RPMI8226 (cell line): ENCODE data around the gene KLHL33.

Experiments
- DNase-seq: peaks from one replicate; pipeline ENCODE4 v3.0.0-alpha.2; 2015

Gene KLHL33, protein sequence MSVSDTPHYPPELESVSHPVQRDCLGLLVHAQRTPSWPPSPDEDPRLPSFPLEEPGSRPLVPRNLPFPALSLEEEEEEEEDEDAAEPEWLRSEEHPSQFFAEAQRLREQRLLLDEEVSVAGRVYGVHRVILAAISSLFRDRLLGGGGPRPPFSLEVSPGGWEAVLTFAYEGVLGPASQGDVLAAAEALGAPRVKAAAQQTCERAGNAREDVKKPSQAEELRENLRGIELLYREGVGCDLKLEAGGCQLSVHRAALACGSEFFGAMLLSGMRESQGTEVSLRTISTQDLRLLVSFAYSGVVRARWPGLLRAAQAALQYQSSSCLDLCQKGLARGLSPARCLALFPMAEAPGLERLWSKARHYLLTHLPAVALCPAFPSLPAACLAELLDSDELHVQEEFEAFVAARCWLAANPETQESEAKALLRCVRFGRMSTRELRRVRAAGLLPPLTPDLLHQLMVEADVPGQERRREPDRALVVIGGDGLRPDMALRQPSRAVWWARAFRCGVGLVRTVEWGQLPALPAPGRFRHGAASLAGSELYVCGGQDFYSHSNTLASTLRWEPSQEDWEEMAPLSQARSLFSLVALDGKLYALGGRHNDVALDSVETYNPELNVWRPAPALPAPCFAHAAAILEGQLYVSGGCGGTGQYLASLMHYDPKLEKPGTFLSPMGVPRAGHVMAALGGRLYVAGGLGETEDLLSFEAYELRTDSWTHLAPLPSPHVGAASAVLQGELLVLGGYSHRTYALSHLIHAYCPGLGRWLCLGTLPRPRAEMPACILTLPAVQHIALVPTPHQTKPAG

DNA sequence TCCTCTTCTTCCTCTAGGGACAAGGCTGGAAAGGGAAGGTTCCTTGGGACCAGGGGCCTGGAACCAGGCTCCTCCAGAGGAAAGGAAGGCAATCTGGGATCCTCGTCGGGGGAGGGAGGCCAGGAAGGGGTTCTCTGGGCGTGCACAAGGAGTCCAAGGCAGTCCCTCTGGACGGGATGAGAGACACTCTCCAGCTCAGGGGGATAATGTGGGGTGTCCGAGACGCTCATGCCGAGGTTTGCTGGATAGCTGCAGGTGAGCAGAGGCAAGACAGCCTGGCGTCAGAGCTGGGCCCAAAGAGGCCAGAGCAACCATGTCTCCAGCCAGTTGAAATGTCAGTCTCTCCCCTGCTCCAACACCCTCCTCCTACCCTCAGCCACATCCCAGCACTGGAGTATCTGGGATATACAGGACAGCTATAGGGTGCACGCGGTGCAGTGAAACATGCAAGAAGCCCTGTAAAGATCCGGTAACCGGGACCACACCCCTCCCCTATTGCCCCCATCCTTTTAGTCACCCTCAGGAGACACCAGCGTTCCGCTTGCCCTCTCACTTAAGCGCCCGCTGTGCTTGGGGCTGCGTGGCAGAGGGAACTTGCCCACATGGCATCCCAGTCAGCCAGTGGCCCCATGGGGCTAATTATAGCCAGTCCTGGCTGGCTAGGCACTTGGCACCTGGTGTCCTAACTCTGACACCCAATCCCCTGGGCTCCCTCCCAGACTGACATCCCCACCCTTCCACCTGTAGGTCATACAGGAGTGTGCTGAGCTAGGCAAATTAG, at the start of gene KLHL33:
TSS of gene KLHL33 (minus strand) at position 585 of the 781 bp plus-strand sequence. CDS start at position 230, 355 bp downstream.
- DNase-seq, result no peak

- DNase-seq, result no peak
Measured at GRCh38 chr14:20482382-20482781, 46.4 kb upstream of the KLHL33 start.

DNA sequence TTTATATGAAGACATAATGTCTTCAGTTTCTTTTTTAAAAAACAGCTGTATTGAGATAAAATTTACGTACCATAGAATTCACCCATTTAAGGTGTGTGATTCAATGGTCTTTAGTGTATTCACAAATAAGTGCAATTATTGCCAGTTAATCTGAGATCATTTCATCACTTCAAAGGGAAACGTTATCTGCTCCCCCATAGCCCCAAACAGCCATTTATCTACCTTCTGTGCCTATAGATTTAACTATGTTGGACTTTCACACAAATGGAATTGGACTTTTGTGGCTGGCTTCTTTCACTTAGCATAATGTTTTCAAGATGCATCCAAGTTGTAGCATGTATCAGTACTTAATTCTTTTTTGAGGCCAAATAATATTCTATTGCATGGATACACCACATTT, 42.9 kb upstream of the KLHL33 start:
- no peak for DNase-seq

- peak; percentile 45 for DNase-seq
Measured at GRCh38 chr14:20477211-20477876, 41.4 kb upstream of the KLHL33 start.

DNA sequence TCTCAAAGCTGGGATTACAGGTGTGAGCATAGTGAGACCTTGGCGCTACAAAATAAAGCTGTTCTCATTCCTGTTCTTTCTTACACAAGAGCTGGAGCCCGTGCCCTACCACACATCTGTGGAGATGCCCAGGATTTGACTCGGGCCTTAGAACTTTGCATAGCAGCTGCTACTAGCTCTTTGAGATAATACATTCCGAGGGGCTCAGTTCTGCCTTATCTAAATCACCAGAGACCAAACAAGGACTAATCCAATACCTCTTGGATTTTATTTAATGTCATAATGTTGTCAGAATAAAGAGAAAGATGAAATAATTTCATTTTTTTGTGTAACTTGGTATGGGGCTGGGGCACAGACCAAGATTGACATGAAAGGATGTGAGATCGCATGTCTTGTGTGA, 40.8 kb upstream of the KLHL33 start:
- no peak for DNase-seq

GRCh38 chr14:20472536-20473169, 36.7 kb upstream of the KLHL33 start:
- DNase-seq, result no peak

- no peak for DNase-seq
Measured at GRCh38 chr14:20470603-20470901, 34.6 kb upstream of the KLHL33 start.

DNA sequence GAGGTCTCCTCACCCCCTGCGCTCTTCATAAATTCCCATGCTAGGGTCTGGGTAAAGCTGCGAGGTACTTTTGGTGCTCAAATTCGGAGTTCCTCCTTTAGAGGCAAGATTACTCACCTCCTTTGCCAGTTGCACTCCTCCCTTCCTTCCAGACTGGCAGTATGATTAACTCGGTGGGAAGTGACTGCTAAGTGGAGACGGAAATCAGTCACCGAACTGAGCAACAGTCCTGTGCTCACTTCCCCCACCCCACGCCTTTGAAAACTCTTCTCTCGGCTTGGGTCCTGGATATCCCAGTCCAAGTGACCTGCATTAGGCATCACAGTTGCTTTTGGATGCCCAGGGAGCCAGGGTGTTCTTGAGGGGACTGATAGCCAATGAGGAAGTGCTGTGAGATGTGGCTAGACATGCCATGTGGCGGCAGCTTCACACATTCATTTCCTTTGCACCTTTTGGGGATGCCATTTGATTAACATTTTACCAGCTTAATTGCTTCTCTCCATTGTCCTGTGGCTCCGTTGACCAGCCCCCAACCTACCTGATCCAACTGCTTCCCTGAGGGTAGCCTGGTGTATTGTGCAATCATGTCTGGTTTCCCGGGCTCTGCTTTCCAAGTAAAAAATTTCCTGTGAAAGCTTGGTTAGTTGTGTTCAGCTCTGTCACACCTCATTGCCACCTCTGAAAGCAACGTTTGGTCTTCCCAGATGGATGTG, 34.1 kb upstream of the KLHL33 start:
- DNase-seq, result peak; percentile 45

DNA sequence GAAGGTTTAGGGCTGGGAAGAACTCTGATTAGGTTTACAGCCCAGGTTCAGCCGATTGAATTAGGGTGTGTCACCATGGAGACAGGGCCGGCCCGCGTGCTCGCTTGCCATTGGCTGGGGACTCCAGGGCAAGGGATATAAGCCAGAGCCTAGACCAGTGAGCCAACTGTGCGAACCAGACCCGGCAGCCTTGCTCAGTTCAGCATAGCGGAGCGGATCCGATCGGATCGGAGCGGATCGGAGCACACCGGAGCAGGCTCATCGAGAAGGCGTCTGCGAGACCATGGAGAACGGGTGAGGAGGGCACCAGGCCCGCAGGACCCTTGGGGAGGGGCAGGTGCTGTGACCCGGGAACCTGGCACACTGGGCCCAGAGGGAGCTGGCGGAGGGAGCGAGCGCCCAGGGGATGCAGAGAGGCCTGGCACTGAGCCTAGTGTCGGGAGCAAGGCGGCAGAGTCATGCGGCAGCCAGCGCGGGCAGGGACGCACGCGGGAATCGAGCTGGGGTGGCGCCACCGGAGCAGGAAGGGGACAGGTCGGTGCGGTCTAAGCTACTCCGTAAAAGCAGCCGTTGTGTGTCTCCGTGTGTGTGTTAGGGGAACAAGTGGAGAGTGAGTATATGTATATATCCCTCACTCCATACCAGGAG, 33.4 kb upstream of the KLHL33 start, which contains the start of gene PNP:
TSS of gene PNP (plus strand) at position 165 of the 648 bp plus-strand sequence. CDS start at position 284, 119 bp downstream.
- peak; percentile 91 for DNase-seq

DNA sequence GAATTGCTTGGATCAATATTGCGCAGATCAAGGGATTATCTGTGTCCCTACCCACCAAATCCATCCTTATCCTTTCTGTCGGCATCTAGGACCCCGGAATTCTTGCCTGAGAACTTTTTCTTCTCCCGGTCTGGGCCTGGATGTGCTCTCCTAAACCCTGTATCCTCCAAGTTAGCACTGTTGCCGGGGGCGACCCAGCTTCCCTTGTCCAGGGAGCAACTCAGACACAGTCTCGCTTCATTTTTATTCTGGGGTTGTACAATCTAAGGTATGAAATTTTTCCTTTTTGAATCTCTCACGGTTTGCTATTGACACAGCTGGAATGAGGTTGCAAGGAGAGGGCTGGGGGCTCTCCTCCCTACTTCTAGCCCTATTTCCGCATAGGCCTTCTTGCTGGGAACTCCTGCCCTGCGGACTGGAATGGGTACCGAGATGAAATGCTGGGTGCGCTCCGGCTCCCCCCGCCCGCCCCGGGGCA, 32.8 kb upstream of the KLHL33 start:
- DNase-seq, result no peak

- DNase-seq, result peak; percentile 97
Measured at GRCh38 chr14:20461225-20462141, 25.5 kb upstream of the KLHL33 start, which contains the start of gene PIP4P1. Gene PIP4P1 (minus strand): TSS chr14:20461434. CDS start chr14:20461325, 109 bp downstream.

- DNase-seq, result peak; percentile 81
Measured at GRCh38 chr14:20460458-20461224, 24.7 kb upstream of the KLHL33 start.

DNA sequence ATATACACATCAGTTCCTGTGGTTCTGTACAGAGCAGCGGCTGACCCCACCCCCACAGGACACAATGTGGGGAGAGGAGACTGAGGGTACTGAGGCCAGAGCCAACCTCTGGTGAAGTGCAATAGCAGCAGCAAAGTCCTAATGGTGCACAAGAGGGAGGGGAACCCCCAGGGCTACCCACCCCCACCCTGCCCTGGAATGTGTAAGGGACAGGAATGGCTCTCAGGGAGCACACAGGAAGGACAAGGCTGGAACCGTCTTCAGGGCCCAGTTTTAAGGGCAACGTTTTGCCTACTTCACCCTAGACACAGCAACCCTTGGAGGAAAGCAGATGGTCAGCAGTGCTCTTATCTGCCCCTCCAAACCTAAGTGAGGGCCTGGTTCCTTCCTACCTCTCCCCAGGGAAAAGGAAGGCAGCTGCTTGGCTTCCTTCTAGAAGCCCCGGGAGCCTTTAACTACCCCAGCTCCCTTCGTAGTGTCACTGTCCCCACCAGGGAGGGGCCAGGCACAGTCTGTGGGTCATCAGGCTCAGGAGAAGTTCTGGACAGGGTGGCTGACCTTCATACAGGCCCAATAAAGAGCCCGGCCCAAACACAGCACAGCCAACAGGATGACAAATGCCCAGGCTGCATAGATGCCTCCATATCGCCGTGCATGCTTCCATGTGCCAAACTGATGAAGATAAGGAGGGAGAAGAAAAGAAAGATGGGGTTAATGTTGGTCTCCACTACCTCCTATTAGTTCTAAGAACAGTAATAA, 22.2 kb upstream of the KLHL33 start:
- no peak for DNase-seq

- no peak for DNase-seq
Measured at GRCh38 chr14:20456971-20457370, 21.0 kb upstream of the KLHL33 start.

GRCh38 chr14:20455355-20456300, 19.7 kb upstream of the KLHL33 start:
- DNase-seq, result peak; percentile 75

DNA sequence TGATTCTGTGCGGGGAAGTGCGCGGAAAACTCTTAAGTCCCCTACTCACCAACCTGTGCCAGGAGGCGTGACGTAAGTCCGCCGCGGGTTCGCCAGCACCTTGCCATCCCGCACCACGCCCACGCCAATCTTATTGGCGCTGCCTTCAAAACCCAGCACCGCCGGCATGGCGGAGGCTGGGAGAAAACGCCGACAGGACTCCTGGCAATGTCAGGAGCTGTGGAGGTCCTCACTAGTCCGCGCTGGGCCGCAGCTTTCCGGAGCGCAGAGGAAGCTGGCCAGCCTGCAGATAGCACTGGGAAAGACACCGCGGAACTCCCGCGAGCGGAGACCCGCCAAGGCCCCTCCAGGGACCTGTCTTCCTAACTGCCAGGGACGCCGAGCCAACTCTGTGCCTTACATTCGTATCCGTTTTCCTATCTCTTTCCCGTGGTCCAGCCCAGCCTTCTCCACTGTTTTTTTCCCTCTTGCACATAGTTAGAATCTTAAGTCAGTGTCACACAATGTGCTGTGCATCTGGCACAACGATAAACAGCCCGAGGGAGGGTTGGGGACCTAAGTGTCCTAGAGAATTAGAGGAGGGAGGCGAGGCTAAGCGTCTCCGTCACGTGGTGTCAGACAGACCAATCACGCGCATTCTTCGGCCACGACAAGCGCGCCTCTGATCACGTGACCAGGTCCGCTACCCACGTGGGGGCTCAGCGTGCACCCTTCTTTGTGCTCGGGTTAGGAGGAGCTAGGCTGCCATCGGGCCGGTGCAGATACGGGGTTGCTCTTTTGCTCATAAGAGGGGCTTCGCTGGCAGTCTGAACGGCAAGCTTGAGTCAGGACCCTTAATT, 18.8 kb upstream of the KLHL33 start, which contains the start of the genes APEX1 and OSGEP:
TSS of gene APEX1 (plus strand) at position 711 of the 839 bp plus-strand sequence. CDS start 420 bp downstream, outside the sequence.
TSS of gene OSGEP (minus strand) at position 297 of the 839 bp plus-strand sequence. CDS start at position 168, 129 bp downstream.
- DNase-seq, result peak; percentile 98
